GM21576 (cell line): ENCODE results near the gene C5.

Source experiments
- ATAC-seq: cut with Tn5 transposase; IDR thresholded peaks from one replicate; pipeline ENCODE4 v1.9.1; 2021; ENCODE audit warnings: mild to moderate bottlenecking, moderate library complexity; ENCODE audit not compliant: unreplicated experiment

Gene C5

GRCh38 chr9:120927269-120928014 is 122.6 kb downstream of the C5 start:
- ATAC-seq = no peak

GRCh38 chr9:120926397-120926928 is 123.6 kb downstream of the C5 start, which contains the start of gene TRAF1:
TSS of gene TRAF1 (minus strand) at chr9:120926796. CDS start at chr9:120926075, 721 bp downstream.
- ATAC-seq = no peak

- ATAC-seq = no peak
These were observed 124.3 kb downstream of the C5 start for GRCh38 chr9:120925535-120926396.

GRCh38 chr9:120924698-120925534 is 125.2 kb downstream of the C5 start:
- no peak for ATAC-seq

- ATAC-seq = no peak
These were observed 126.3 kb downstream of the C5 start for GRCh38 chr9:120923620-120924328.

GRCh38 chr9:120922404-120923195 is 127.5 kb downstream of the C5 start:
- no peak for ATAC-seq

GRCh38 chr9:120921661-120922181 is 128.4 kb downstream of the C5 start:
- no peak for ATAC-seq

- no peak for ATAC-seq
These were observed 129.3 kb downstream of the C5 start for GRCh38 chr9:120920806-120921178.

GRCh38 chr9:120919843-120920805 is 130.0 kb downstream of the C5 start:
- no peak for ATAC-seq

- no peak for ATAC-seq
These were observed 130.9 kb downstream of the C5 start for GRCh38 chr9:120918931-120919842.

- no peak for ATAC-seq
These were observed 131.9 kb downstream of the C5 start for GRCh38 chr9:120917929-120918762.

- no peak for ATAC-seq
These were observed 132.8 kb downstream of the C5 start for GRCh38 chr9:120916991-120917880.

- ATAC-seq = no peak
These were observed 133.5 kb downstream of the C5 start for GRCh38 chr9:120916588-120916987.

- ATAC-seq = no peak
These were observed 134.1 kb downstream of the C5 start for GRCh38 chr9:120915854-120916470.

GRCh38 chr9:120914953-120915352 is 135.1 kb downstream of the C5 start:
- no peak for ATAC-seq
